Prostate gland (tissue), 2 donors: ENCODE results near the gene PHKB.

Experiments used
- POLR2A ChIP-seq: fragments of 450-650 bp; IDR thresholded peaks from one replicate; pipeline ENCODE4 v1.6.1; 2016; ENCODE audit warnings: antibody characterized with exemption, mild to moderate bottlenecking
- POLR2AphosphoS5 ChIP-seq: sonication (generic); formaldehyde crosslinking; IDR thresholded peaks from one replicate; pipeline ENCODE4 v1.6.1; 2017; ENCODE audit warnings: antibody characterized with exemption
- TF ChIP-seq, protein P1 (sequence below), 4 experiments: fragments of 200-600 bp in 2 of 4; fragments of 450-650 bp in 2 of 4; sonication (generic) in 2 of 4; IDR thresholded peaks; 1 replicate in 3 of 4; 2 replicates in 1 of 4; pipeline ENCODE4 v1.5.1; 2016 to 2019; ENCODE audit warnings: antibody characterized with exemption in 4 of 4, mild to moderate bottlenecking in 2 of 4, moderate library complexity in 2 of 4

DNA sequence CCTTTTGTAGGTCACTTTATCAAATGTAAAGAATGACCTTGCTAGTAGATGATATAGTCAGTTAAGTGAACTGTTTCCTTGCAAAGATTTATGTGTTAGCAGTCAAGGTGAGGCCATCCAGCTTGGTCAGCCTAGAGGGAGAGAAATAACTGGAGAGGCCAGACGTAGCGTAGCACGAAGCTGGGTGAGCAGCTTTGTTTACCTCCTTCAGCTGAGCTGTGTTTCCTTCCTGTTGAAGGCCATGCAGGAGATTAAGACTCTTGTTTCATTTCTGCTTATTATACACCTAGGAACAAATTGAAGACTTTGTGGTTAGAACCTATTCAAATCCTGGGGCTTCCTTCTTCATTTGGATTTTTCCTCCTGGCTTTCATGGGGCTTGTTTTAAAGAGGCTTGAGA, 267.1 kb downstream of the PHKB start:
- TF ChIP-seq POLR2AphosphoS5 (no peak), POLR2A (no peak)
- TF ChIP-seq, protein P1, sequence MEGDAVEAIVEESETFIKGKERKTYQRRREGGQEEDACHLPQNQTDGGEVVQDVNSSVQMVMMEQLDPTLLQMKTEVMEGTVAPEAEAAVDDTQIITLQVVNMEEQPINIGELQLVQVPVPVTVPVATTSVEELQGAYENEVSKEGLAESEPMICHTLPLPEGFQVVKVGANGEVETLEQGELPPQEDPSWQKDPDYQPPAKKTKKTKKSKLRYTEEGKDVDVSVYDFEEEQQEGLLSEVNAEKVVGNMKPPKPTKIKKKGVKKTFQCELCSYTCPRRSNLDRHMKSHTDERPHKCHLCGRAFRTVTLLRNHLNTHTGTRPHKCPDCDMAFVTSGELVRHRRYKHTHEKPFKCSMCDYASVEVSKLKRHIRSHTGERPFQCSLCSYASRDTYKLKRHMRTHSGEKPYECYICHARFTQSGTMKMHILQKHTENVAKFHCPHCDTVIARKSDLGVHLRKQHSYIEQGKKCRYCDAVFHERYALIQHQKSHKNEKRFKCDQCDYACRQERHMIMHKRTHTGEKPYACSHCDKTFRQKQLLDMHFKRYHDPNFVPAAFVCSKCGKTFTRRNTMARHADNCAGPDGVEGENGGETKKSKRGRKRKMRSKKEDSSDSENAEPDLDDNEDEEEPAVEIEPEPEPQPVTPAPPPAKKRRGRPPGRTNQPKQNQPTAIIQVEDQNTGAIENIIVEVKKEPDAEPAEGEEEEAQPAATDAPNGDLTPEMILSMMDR (IDR thresholded peaks at IDR 0.05), result no peak
